A549 treated with Hydrocortisone at 1 μM for 4 hours (cell line): Measurements from ENCODE around the gene SLC6A19. TPM values are rescaled to one million over a fixed set of nuclear protein-coding genes. Genes with fewer than 3 reads are reported as not detected.

Experiments
- total RNA-seq: library from RNA; stranded (reverse); fragments of 200-300 nt; extraction: Qiagen RNA extraction; gene quantifications from 5 replicates; pipeline ENCODE4 v1.2.3, GENCODE V29; 2022

SLC6A19 gene
- total RNA-seq: 0.33 to 0.40 TPM (median 0.37 TPM) in 5 replicates

DNA sequence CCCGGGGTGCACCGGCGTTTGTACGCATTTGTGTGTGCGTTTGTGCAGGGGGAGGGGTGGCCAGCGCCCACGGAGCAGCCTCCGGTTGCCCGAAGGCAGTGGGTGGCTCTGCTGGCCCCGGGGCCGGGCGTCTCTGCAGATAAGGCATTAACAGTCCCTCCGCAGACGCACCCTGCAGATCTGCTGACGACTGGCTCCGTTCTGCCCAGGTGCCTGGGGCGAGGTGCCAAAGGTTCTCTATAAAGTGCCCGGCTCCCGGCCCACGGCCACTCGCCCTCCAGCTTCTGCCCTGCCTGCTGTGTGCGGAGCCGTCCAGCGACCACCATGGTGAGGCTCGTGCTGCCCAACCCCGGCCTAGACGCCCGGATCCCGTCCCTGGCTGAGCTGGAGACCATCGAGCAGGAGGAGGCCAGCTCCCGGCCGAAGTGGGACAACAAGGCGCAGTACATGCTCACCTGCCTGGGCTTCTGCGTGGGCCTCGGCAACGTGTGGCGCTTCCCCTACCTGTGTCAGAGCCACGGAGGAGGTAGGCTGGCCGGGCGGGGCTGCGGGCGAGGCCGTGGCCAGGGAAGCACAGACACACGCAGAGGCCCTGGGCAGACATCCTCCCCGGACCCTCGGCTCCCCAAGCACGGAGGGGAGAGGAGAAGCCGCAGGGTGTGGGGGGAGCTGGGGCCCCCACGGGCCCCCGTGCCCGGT, at the start of gene SLC6A19:
Gene SLC6A19, plus strand, starts transcription at position 269 of the 699 bp plus-strand sequence. Its CDS starts 56 bp downstream, at position 325.

DNA sequence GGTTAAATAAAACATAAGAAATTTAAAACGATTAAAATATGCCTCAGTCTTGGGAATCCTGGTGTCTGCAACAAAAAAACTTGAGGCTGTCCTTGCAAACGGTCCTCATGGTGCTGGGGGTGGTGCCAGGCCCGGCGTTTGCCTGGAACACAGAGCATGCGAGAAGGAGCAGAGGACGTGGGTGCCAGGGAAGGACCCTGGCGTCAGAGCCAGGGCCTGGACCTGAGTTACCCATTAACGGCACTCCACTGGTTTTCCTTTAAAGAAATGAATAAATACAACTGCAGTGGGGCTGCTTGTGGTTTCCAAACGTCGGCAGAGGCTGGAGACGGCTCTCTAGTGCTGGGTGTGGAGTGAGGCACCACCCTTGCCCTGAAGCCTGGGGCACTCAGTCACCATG, 23.7 kb downstream of the SLC6A19 start, which contains the start of gene SLC6A18:
Gene SLC6A18, plus strand, starts transcription at position 301 of the 400 bp plus-strand sequence. Its CDS starts 97 bp downstream, at position 398.

Other genes starting within 250 kb of the SLC6A19 start
- gene NKD2, start 192.8 kb upstream of the SLC6A19 start, total RNA-seq: 18.4 to 22.7 TPM (median 22.2 TPM) in 5 replicates
- 26.8 to 29.7 TPM (median 27.7 TPM) in 5 replicates for gene SLC12A7, start 89.5 kb upstream of the SLC6A19 start, total RNA-seq
- gene SLC6A18, start 23.8 kb downstream of the SLC6A19 start, total RNA-seq: not detected in 5 replicates
- gene TERT, start 93.5 kb downstream of the SLC6A19 start, total RNA-seq: 2.2 to 2.7 TPM (median 2.5 TPM) in 5 replicates
- 157 to 213 TPM (median 167 TPM) in 5 replicates for gene CLPTM1L, start 143.5 kb downstream of the SLC6A19 start, total RNA-seq
- gene SLC6A3, start 243.8 kb downstream of the SLC6A19 start, total RNA-seq: 0.62 to 0.97 TPM (median 0.75 TPM) in 5 replicates